Activated T-cell treated with anti-CD3 and anti-CD28 coated beads for 24 hours (primary cell): Measurements from ENCODE around the gene INO80B.
"Not testable (repeated sequence)": the region's sequence is repeated elsewhere in the genome, so short reads cannot be mapped to it uniquely, and the experiment has no call there.

Experiments used
- DNase-seq: peaks from one replicate; pipeline ENCODE4 v3.0.0-alpha.2; 2020; ENCODE audit warnings: low read depth

The INO80B gene

DNA sequence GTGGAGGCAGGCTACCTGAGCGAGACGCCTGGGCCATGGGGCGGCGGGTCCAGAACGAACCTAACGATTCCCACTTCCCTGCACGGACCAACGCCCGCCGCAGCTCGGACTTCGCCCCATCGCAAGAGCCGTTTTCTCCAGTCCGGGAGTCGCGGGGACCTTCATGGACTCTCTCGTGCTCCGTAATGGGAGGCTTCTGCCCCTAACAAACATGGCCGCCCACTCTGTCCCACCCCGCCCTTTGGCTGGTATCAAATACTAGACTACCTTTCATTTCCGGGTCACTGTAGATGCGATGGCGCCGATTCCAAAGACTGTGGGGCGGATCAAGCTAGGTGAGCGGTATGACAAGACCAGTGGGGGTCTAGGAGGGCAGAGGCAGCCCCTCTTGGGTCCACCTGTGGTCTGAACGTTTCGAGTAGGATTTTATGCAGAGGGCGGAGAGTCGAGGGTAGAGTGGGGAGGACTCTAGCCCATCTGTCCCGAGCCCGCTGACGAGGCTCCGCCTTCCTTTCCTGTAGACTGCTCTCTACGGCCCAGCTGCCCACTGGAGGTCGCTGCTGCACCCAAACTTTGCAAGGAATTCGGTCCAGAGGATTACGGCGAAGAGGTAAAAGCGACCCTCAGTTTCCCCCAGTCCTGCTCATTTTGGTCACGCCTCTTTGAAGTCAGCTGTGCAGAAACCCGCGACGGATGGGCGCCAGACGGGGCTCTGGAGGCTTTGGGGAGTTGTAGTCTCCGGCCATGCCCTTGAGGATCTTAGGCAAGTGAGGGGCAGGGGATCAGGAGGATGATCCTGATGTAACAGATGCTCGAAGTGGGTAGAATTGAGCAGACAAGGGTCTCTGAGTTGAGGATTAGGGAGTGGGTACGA, 28.2 kb downstream of the INO80B start, which contains the start of the genes CCDC142 and TTC31:
TSS of gene CCDC142 (minus strand) at position 198 of the 874 bp plus-strand sequence. CDS start at position 37, 161 bp downstream.
TSS of gene TTC31 (plus strand) at position 281 of the 874 bp plus-strand sequence. CDS start at position 296, 15 bp downstream.
- DNase-seq, result peak; percentile 90

- DNase-seq, result not testable (repeated sequence)
Measured at GRCh38 chr2:74483675-74484164, 28.8 kb downstream of the INO80B start.

DNA sequence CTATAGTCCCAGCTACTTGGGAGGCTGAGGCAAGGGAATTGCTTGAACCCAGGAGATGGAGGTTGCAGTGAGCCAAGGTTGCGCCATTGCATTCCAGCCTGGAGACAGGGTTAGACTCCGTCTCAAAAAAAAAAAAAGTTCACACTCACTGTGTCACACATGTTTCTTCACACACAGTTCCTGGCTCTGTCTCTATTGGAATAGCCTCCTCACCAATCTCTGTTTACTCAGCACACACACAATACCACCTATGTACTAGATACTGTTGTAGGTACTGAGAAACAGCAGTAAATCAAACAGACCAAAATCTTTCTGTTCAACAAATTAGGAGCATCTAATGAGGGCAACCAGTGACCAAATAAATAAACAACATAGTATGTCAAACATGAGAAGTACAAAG, 31.3 kb downstream of the INO80B start:
- no peak for DNase-seq

DNA sequence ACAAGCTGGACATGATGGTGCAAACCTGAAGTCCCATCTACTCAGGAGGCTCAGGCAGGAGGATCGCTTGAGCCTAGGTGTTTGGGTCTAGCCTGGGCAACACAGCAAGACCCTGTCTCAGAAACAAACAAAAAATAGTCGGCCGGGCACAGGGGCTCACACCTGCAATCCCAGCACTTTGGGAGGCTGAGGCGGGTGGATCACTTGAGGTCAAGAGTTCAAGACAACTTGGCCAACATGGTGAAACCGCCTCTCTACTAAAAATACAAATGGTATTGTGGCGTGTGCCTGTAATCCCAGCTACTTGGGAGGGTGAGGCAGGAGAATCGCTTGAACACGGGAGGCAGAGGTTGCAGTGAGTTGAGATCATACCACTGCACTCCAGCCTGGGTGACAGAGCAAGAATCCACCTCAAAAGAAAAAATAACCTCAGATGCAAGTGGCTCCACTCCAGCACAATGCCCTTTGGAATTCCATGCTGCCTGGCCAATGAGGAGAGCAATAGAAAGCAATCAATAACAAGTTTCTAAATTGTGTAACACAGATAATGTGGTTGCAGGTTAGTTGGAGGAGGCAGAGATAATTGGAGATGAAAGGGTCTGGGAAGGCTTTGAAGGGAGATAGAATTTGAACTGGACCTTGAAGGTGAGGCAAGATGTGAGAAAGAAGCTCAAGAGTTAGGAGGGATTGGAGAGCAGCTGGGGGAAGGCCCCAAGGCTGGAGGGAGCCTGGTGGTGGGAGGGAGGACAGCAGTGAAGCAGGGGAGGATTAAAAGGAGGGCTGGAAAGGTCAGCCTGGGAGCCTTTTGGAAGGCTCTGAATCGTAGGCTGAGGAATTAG, 34.0 kb downstream of the INO80B start:
- no peak for DNase-seq

- no peak for DNase-seq
Measured at GRCh38 chr2:74489906-74490305, 35.0 kb downstream of the INO80B start.

GRCh38 chr2:74491648-74492544, 37.0 kb downstream of the INO80B start:
- DNase-seq, result no peak

- DNase-seq, result no peak
Measured at GRCh38 chr2:74493546-74493945, 38.7 kb downstream of the INO80B start.

- DNase-seq, result no peak
Measured at GRCh38 chr2:74495440-74495839, 40.6 kb downstream of the INO80B start.

GRCh38 chr2:74496997-74497776, 42.3 kb downstream of the INO80B start:
- no peak for DNase-seq

DNA sequence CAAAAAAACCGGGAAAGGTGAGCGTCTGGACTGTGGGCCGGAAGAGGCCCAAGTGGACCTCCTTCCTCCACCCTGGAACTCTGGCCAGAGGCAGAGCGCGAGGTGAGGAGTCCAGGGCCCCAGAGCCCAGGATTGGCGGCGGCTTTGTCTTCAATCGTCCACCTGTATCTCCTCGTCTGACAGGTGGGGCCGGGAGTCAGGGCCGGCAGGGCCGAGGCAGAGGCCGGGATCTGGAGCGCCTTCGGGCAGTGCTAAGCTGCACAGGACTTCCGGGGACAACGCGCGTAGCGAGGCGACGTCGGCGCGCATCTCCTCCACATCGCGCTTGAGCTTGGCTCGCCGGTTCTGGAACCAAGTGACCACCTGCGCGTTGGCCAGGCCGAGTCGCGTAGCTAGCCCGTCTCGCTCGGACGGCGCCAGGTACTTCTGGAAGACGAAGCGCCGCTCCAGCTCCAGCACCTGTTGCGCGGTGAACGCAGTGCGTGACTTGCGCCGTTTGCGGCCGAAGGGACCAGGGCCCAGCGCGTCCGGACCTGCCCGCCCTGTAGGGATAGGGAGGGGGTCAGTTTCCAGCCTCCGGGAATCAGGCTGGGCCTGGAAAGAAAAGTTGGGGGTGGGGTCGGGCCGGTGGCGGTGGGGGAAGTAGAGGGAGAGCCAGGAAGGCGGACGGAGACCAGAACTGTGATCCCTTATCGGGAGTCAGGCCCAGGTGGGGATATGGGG, 43.1 kb downstream of the INO80B start:
- DNase-seq, result no peak

DNA sequence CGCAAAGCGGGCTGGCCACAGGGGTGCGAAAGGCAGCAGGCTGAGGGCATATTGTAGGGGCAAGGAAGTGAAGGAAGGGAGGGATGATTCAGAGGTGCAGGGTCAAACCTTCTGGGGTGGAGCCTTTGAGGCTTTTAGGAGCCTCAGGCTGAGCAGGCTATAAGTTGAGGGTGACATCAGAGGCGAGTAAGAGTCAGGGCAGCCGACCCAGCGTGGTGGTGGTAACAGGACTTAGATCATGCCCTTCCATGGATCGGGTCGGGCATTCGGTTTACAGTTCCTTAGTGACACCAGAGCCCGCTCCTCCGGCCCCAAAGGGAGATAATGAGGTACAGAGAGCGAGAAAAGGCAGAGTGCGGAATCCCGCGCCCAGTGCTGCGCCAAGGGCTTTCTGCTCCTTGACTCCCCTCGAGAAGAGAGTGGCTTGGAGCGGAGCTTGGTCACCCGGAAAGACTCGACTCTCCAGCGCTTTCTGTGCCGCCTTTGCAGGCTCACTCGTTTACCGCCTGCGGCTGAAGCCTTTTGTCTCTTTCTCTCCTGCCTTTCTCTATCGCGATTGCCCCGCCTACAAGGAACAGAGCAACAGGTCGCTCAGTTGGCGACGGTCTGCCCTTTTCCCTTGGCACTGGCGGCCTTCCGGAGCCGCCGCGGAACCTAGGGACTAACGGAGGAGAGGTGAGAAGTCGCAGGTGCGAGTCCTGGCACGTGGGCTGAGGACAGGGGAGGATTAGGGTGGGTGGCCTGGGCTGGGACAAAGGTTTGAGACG, 43.8 kb downstream of the INO80B start:
- no peak for DNase-seq

- no peak for DNase-seq
Measured at GRCh38 chr2:74499267-74499939, 44.5 kb downstream of the INO80B start, which contains the start of gene LBX2. Gene LBX2 (minus strand): TSS chr2:74499603. CDS start chr2:74499537, 66 bp downstream.

- DNase-seq, result no peak
Measured at GRCh38 chr2:74499940-74500577, 45.2 kb downstream of the INO80B start.

GRCh38 chr2:74500578-74500946, 45.7 kb downstream of the INO80B start:
- no peak for DNase-seq

DNA sequence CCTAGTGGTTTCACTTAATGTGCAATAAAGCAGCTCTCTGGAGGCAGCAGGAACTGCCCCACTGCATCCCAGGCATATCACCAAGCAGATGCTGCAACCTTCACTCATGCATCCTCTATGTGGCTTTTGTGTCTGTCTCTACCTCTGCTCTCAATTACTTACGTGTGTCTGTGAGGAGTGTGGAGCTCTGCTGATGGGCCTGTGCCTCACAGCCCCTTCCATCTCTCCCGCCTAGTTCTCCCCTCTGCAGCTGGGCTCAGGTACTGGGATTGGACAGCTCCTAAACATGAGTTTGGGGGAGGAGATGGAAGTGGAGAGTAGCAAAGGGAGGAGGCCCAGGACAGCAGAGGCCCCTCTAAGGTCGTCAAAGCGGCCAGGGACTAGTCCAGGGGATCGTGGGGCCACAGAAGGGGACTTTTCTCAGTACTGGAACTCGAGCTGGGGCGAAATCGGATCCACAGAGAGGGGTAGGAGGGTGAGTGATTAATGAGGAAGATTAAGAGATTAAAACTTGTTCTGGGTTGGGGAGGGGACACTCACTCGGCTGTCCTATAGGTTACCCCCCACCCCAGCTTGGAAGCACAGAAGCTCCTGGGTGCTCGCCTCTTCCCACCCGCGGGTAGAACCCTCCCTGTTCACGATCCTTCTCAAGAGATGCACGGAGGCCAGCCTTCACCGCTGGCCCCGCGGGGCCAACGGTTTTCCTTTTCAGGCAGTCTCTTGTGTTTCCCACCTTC, 46.6 kb downstream of the INO80B start:
- DNase-seq, result no peak

GRCh38 chr2:74502147-74502719, 47.3 kb downstream of the INO80B start:
- no peak for DNase-seq
